HG02938 (cell line): ENCODE measurements around the gene FAM107B.

Source experiments
- ATAC-seq: cut with Tn5 transposase; IDR thresholded peaks from one replicate; pipeline ENCODE4 v1.9.1; 2021; ENCODE audit warnings: mild to moderate bottlenecking, moderate library complexity; ENCODE audit not compliant: unreplicated experiment

FAM107B gene

DNA sequence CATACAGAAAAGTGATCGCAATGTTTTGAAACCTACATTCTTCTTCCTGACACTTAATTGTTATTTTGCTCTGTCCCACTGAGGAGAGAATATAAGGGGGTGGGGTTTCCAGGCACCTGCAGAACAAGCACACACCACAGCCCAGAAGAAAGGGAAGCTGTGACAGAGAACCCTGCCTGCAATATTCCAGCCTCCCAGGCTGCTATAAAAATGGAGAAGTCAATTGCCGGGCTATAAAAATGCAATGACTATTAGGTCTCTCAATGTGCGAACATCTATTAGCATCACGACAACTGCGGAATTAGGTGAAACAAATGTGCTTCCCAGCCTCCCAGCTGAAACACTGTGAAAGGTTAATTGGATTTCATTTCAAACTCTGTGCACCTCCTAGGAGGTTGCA, 298.7 kb downstream of the FAM107B start:
- no peak for ATAC-seq

DNA sequence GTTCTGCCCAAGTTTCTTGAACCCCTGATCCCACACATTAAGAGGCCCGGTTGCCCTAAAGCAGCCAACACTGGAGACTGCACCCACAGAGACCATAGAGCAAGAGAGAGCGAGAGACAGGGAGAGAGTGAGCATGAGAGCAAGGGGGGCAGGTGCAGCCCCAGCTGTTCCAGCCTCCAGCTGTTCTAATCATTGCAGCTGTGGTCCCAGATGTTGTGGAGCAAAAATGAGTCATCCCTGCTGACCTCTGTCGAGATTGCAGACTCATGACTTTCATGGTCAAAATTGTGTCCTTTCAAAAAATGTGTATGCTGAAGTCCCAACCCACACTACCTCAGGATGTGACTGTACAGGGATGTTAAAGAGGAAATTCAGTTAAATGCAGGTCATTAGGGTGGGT, 300.0 kb downstream of the FAM107B start:
- no peak for ATAC-seq

GRCh38 chr10:14470920-14471319, 303.8 kb downstream of the FAM107B start:
- no peak for ATAC-seq

DNA sequence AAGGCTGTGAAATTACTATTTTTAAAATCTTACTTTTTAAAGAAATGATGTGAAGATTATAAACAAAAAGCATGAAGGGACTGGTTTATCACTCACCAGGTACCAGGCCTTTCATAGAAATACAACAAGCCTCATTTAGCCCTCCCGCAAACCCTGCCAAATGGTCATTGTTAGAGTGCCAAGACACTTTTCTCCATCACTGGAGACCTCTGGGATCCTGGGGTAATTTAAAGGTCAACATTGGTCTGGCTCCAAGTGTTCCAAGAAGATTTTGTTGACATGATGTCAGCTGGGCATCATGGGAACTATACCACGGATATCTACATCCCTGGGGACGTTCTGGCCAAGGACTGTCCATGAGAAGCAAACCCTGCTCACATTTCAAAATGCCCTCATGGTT, 306.0 kb downstream of the FAM107B start:
- ATAC-seq: no peak
